Fibroblast of mammary gland (primary cell): ENCODE measurements around the gene CLEC17A.
"Not testable (repeated sequence)": the region's sequence is repeated elsewhere in the genome, so short reads cannot be mapped to it uniquely, and the experiment has no call there.

ENCODE experiments used
- DNase-seq: peaks from one replicate; pipeline ENCODE4 v3.0.0-alpha.2; 2010; ENCODE audit warnings: low read depth
- H3K4me3 ChIP-seq: 2 replicates; pipeline ENCODE4 v1.5.1; 2011; ENCODE audit warnings: low read depth, mild to moderate bottlenecking, low read length, moderate library complexity; ENCODE audit not compliant: control insufficient read depth
- CTCF ChIP-seq: conservative IDR thresholded peaks from 2 replicates; pipeline ENCODE4 v1.5.1; 2011; ENCODE audit warnings: low read depth, low read length, inconsistent platforms; ENCODE audit not compliant: control insufficient read depth, insufficient read depth

The CLEC17A gene

GRCh38 chr19:14576363-14576762, 6.5 kb upstream of the CLEC17A start:
- TF ChIP-seq CTCF = no peak
- no peak overlapping the region for H3K4me3 ChIP-seq
- no peak for DNase-seq

GRCh38 chr19:14577264-14577663, 5.6 kb upstream of the CLEC17A start:
- H3K4me3 ChIP-seq = no peak overlapping the region
- no peak for DNase-seq
- no peak for TF ChIP-seq CTCF

- no peak for TF ChIP-seq CTCF
- H3K4me3 ChIP-seq = no peak overlapping the region
- DNase-seq = no peak
Measured at GRCh38 chr19:14577885-14578427, 4.9 kb upstream of the CLEC17A start.

- TF ChIP-seq CTCF = no peak
- no peak for DNase-seq
- no peak overlapping the region for H3K4me3 ChIP-seq
Measured at GRCh38 chr19:14580623-14581237, 2.2 kb upstream of the CLEC17A start.

GRCh38 chr19:14584372-14584771, 1.5 kb downstream of the CLEC17A start:
- H3K4me3 ChIP-seq, DNase-seq: not testable (repeated sequence)

- H3K4me3 ChIP-seq = not testable (repeated sequence)
- peak; percentile 80 for DNase-seq
Measured at GRCh38 chr19:14585187-14585586, 2.3 kb downstream of the CLEC17A start.

- DNase-seq = peak; percentile 38
- H3K4me3 ChIP-seq = not testable (repeated sequence)
Measured at GRCh38 chr19:14589433-14589832, 6.5 kb downstream of the CLEC17A start.

GRCh38 chr19:14595558-14595957, 12.7 kb downstream of the CLEC17A start:
- no peak for TF ChIP-seq CTCF
- H3K4me3 ChIP-seq = no peak overlapping the region
- DNase-seq = no peak
